Measurements from ENCODE around the gene SPRED2.

SPRED2 gene

GRCh38 chr2:65438137-65438899 is 5.9 kb upstream of the SPRED2 start:
- no peak for DNase-seq

DNA sequence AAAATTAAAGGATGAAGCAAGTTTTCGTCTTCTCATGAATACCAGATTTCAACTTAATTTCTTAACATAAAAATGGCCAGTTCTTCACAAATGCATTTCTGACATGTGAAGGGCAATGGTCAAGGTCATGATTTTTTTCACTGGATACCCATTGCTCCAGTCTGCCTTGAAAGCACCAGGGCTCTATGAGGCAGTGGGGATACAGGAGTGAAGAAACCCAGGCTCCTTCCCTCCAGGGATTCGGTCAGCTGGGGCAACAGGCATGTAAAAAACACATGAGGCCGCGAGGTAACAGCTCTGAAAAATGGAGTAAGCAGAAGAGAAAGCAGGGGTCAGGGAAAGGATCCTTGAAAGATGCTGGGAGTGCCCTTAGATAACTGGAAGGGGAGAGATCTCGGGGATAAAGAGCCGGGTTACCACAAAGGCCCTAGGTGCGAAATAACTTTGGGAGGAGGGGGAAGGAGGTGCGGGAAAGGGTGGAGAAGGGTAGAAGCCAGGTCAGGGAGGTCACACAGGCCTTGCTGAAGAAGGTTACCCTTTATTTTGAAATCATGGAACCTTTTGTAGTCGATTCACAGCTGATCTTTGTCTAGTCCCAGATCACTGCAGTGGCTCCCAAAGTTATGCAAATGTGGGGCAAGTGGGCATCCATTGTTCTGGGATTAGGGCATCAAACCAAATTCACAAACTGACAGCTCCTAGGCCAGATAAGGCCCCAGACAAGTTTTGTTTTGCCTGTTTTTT is 5.2 kb upstream of the SPRED2 start:
- DNase-seq = no peak

GRCh38 chr2:65436824-65437221 is 4.4 kb upstream of the SPRED2 start:
- no peak for DNase-seq

DNA sequence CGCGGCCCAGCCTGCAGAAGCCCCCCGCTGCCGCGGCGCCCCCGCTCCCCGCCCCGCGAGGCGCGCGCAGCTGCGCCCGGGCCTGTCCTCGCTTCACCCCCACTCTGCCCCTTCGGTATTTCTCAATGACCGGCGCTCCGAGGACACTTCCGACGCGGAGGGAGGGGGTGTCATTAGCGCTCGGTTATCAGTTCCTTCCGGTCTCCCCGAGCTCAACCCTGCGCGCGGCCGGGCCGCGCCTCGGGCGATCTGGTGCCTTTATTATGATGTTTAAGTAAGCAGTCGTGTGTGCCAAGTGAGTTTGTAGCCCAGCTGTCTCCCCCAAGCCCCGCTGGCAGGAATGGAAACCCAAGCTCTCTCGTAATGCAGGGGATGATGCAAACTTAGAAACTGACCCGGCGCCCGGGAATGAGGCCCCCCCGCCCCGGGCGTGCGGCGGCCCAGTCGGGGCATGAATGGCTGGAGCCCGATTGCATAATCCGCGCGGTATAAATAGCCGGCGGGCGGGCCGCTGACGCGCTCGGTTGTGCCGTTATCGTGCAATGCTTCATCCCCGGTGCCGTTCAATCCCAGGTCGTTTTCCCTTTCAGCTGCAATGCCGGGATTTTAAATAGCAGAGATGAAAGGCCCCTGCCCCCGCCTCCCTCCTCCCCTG is 3.9 kb upstream of the SPRED2 start:
- DNase-seq = peak; percentile 25

GRCh38 chr2:65435625-65436168 is 3.3 kb upstream of the SPRED2 start:
- peak; percentile 11 for DNase-seq

DNA sequence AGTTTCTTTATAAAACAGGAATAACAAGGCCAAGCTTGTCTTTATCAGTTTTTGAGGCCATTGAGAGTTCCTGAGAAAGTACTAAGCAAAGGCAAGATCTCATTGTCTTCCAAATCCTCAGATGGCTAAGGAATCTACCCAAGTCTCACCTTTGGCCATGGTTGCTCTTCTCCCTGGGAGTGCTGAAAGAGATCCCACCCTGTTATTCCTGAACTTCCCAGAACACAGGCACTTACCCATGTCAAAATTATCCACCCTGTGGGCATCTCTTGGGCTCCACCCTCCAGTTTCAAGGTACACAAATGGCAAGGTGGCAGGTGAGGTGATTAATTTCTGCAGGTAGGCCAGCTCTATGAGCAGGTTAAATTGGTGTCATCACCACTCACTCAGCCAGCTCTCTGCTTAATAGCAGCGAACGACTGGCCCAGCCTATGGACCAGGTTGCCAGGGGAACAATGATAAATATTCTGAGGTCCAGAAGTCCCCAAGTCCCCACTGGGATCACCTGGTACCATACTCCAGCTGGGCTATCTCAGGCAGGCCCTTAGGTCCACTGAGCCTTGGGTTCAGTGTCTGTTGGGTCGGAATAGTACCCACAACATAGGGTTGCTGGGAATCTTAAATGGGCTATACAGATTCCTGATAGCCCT is 2.3 kb upstream of the SPRED2 start:
- DNase-seq = no peak

DNA sequence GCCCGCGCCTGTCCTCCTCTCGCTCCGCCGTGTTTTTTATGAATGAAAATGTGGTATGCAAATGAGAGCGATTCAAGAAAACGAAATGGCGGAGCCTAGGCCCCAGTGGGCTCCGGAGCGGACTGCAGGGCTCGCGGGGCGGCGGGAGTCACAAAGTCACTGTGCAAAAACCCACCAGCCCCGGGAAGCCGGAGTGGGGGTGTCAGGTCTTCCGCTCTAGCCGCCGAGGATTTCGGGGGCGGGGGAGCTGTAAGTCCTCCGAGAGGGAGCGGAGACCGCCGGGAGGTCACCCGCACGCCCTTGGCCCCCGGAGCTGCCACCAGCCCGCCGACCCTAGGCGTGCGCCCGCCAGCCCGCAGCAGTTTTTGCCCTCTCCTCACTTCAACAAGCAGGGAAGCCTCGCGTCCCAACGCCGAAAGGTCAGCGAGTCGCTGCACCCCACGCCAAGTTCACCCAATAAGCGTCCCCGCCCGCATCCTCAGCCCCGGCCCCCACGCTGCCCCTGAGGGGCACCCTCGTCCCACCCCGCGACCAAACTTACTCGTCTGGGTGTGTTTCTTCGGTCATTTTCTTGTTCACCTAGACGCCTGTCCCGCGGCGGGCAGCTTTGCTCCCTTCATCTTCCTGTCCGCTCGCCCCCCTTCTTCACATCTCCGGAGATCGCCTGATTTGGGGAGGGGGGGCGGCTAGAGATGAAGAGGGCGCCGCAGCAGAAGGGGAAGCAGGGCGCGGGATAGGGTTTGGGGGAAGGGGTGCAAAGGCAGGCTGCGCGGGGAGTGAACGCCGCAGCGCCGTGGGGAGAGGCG is 775 bp downstream of the SPRED2 start:
- DNase-seq = no peak

GRCh38 chr2:65430603-65431420 is 1.6 kb downstream of the SPRED2 start:
- no peak for DNase-seq

DNA sequence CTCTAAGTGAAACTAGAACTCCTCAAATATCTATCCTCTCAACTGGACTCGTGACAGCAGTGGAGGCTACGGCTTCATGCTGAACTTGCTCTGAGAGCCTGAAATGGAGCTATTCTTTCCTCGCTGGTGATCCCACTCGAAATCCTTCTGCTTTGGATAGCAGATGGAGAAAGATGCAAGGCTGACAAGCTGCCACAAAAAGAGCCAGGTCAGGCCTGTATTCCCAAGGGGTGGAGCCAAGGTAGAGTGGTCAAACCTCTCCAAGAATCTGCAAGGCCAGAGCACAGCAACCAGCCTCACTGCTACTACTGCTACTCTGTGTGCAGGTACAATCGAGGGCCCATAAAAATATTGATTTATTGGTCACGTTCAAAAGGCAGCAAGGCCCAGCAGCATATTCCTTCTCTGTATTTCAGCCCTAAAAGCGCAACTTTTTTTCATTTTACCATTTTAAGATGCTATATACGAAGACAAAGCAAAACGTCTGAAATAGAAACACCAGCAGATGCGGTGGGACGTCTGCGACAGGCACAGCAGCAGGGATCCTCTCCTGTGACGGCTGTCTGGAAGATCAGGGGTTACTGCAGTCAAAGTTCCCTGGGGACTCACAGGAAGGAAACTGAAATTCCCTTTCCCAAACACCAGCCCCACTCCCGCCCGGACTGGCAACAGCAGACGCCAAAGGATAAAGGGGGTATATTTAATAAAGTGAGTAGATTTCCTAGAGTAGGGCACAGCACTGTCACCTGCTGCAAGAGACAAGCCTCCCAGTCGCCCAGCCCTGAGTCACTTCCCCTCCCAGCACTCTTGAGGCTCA is 2.4 kb downstream of the SPRED2 start:
- no peak for DNase-seq

GRCh38 chr2:65427532-65427931 is 4.9 kb downstream of the SPRED2 start:
- no peak for DNase-seq

- DNase-seq = no peak
These were observed 7.1 kb downstream of the SPRED2 start for GRCh38 chr2:65425276-65425675.

GRCh38 chr2:65424391-65424790 is 8.0 kb downstream of the SPRED2 start:
- no peak for DNase-seq

DNA sequence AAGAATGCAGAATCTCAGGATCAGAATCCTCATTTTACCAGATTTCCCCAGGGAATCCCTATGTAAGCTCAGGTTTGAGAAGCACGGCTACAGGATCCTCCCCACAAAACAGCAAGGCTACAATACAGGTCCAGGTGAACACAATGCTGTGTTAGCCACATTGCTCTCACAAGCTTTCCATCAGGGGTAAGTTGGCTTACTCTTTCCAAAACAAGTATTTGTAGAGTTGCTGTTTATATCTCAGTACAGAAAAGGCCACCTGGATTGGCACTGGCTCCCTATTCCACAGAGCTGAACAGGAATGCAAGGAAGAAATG is 11.0 kb downstream of the SPRED2 start:
- no peak for DNase-seq

GRCh38 chr2:65420712-65421431 is 11.5 kb downstream of the SPRED2 start:
- no peak for DNase-seq

DNA sequence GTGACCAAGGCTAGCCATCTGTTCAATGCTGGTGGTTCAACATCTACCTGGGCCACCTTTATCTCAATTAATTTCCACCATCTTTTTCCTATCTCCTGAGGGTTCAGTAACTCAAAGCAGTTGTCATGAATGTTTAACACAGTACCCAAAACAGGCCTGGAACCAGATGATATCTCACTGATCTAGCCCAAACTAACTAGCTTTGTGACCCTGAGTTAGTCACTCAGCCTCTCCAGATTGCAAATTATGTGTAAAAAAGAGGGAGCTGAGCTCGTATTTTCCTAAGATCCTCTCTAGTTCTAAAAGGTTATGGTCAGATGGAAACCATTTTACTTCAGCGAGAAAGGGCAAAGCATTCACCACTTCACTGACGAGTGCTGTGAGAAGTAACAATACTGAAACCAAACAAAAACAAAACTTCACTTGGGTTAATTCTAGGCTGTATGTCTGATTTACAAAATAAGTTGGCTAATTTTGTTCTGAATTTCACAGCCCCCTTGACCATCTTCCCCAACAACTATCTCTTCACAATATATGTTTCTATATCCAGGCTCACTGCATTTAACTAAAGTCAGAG is 14.8 kb downstream of the SPRED2 start:
- DNase-seq = no peak

GRCh38 chr2:65416945-65417344 is 15.5 kb downstream of the SPRED2 start:
- peak; percentile 30 for DNase-seq

DNA sequence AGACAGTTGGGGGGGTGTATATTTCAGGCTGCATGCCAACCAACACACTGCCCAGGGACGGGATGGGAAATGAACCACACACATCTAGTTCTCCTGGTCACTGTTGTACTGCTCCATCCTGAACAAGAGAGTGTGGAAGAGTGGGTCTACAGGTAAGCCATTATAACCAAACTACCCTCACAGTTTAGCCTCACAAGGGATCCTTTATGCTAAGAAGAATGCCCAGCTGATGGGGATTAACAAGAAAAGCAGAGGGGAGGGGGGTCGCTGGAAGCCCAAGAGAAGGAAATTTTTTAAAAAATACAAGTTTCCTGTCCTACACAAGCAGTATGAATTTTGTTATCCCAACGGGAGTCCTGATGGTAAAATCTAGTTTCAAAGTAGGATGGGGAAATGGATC is 16.1 kb downstream of the SPRED2 start:
- DNase-seq = no peak

GRCh38 chr2:65415091-65415490 is 17.3 kb downstream of the SPRED2 start:
- no peak for DNase-seq

- no peak for DNase-seq
These were observed 18.8 kb downstream of the SPRED2 start for GRCh38 chr2:65413610-65414009.

- DNase-seq = no peak
These were observed 19.3 kb downstream of the SPRED2 start for GRCh38 chr2:65413106-65413505.

Measured in NCI-H2081 treated with DMSO at 0.1 percent for 48 hours (cell line).